ENCODE results near the gene PRDX5.
A peak's percentile ranks its signal among the peaks of the same experiment; 100 is the strongest.
"Not testable (repeated sequence)": the region's sequence is repeated elsewhere in the genome, so short reads cannot be mapped to it uniquely, and the experiment has no call there.

The PRDX5 gene

GRCh38 chr11:64305691-64306562, 12.0 kb upstream of the PRDX5 start:
- Histone ChIP-seq H3K27ac (peak overlapping the region; percentile 99), H3K36me3 (peaks cover 17% of the 10 kb centered on the region), H3K4me3 (ENCODE audit: low read depth in 1 of 2, low read length in 1 of 2) (peak overlapping the region; percentile 75 to 91), H3K9me3 (no peaks in the 10 kb centered on the region), H3K4me1 (ENCODE audit: control insufficient read depth in 1 of 2, insufficient read depth in 1 of 2, low read depth in 1 of 2, low read length in 1 of 2) (peaks cover 30 to 38% of the 10 kb centered on the region in 2 experiments), H3K27me3 (peaks cover 19% of the 10 kb centered on the region)
- TF ChIP-seq CTCF (IDR thresholded peaks at IDR 0.05) = peak; percentile 46

GRCh38 chr11:64306563-64306875, 11.4 kb upstream of the PRDX5 start:
- peaks cover 15% of the 10 kb centered on the region for H3K27me3 ChIP-seq
- H3K9me3 ChIP-seq = no peaks in the 10 kb centered on the region
- H3K4me3 ChIP-seq (ENCODE audit: low read depth in 1 of 2, low read length in 1 of 2) = peak overlapping the region; percentile 75 to 91
- no peak for TF ChIP-seq CTCF (IDR thresholded peaks at IDR 0.05)
- peak overlapping the region; percentile 99 for H3K27ac ChIP-seq
- H3K36me3 ChIP-seq = peaks cover 19% of the 10 kb centered on the region
- H3K4me1 ChIP-seq (ENCODE audit: control insufficient read depth in 1 of 2, insufficient read depth in 1 of 2, low read depth in 1 of 2, low read length in 1 of 2) = peaks cover 27 to 33% of the 10 kb centered on the region in 2 experiments

- Histone ChIP-seq H3K27me3 (peaks cover 10% of the 10 kb centered on the region), H3K4me3 (ENCODE audit: low read depth in 1 of 2, low read length in 1 of 2) (peak overlapping the region; percentile 75 to 91), H3K36me3 (peaks cover 20% of the 10 kb centered on the region), H3K4me1 (ENCODE audit: control insufficient read depth in 1 of 2, insufficient read depth in 1 of 2, low read depth in 1 of 2, low read length in 1 of 2) (peaks cover 26 to 31% of the 10 kb centered on the region in 2 experiments), H3K27ac (peak overlapping the region; percentile 99), H3K9me3 (no peaks in the 10 kb centered on the region)
- no peak for TF ChIP-seq CTCF (IDR thresholded peaks at IDR 0.05)
These were observed 10.9 kb upstream of the PRDX5 start for GRCh38 chr11:64306876-64307622.

GRCh38 chr11:64307795-64308194, 10.1 kb upstream of the PRDX5 start:
- Histone ChIP-seq H3K4me1 (ENCODE audit: control insufficient read depth in 1 of 2, insufficient read depth in 1 of 2, low read depth in 1 of 2, low read length in 1 of 2) (peaks cover 26 to 31% of the 10 kb centered on the region in 2 experiments), H3K27ac (peak overlapping the region; percentile 99), H3K36me3 (peaks cover 26% of the 10 kb centered on the region)
- H3K9me3 ChIP-seq; H3K4me3 ChIP-seq (ENCODE audit: low read depth in 1 of 2, low read length in 1 of 2); H3K27me3 ChIP-seq: not testable (repeated sequence)

- Histone ChIP-seq H3K36me3 (peaks cover 49% of the 10 kb centered on the region), H3K4me3 (ENCODE audit: low read depth in 1 of 2, low read length in 1 of 2) (no peak overlapping the region), H3K9me3 (no peaks in the 10 kb centered on the region), H3K4me1 (ENCODE audit: control insufficient read depth in 1 of 2, insufficient read depth in 1 of 2, low read depth in 1 of 2, low read length in 1 of 2) (peaks cover 12 to 13% of the 10 kb centered on the region in 2 experiments), H3K27ac (peak overlapping the region; percentile 43), H3K27me3 (no peaks in the 10 kb centered on the region)
- no peak for TF ChIP-seq CTCF (IDR thresholded peaks at IDR 0.05)
These were observed 5.0 kb upstream of the PRDX5 start for GRCh38 chr11:64312947-64313346.
